HepG2 (cell line): ENCODE data around the gene DENND1C. TPM values are rescaled to one million over a fixed set of nuclear protein-coding genes. Genes with fewer than 3 reads are reported as not detected.

ENCODE experiments used
- ATAC-seq: fragments of 200-7000 bp; cut with Tn5 transposase; 3 replicates; pipeline ENCODE4 v1.9.1; 2020; ENCODE audit warnings: mild to moderate bottlenecking, moderate library complexity
- BruUV-seq: library from RNA; stranded (reverse); fragments of 400-500 nt; replicated peaks from 2 replicates; lab custom pipeline; 2021; lab: Mats Ljungman, UMichigan
- CTCF ChIA-PET: fragments of 300-600 bp; formaldehyde crosslinking; extraction: SDS; loops from one replicate; lab custom pipeline; 2021; ENCODE audit warnings: low total read pairs, inconsistent platforms, low intra/inter-chr PET ratio; lab: Yijun Ruan, JAX
- POLR2A ChIA-PET: fragments of 350-600 bp; sonication (Branson Sonifier 250); formaldehyde crosslinking; loops from one replicate; lab custom pipeline; 2020; ENCODE audit warnings: antibody characterized with exemption, inconsistent platforms; lab: Yijun Ruan, JAX
- DNase-seq: peaks from one replicate; pipeline ENCODE4 v3.0.0-alpha.2; 2015; ENCODE audit warnings: low spot score
- FAIRE-seq: peaks from 3 replicates; lab custom pipeline; 2011; peaks lifted over from hg19 to GRCh38; lab: Jason Lieb, UNC
- H2AFZ ChIP-seq: one replicate; pipeline ENCODE4 v1.6.1; 2011; ENCODE audit warnings: low read length, inconsistent platforms
- H3K27ac ChIP-seq: fragments of 300-600 bp; 3 replicates; pipeline ENCODE4 v1.8.0; 2011; ENCODE audit warnings: mixed run types, mild to moderate bottlenecking, mixed read lengths, low read length, inconsistent platforms; ENCODE audit not compliant: insufficient read depth; ENCODE audit errors: extremely low read length
- H3K27me3 ChIP-seq, 2 experiments: fragments of 200-600 bp in 1 of 2; 2 replicates in 1 of 2; 3 replicates in 1 of 2; pipeline versions ENCODE4 v1.6.0 to v1.8.0; 2011; ENCODE audit warnings: low read length in 2 of 2, mild to moderate bottlenecking in 2 of 2, moderate library complexity in 2 of 2, inconsistent platforms in 1 of 2; ENCODE audit not compliant: insufficient read depth in 2 of 2, control insufficient read depth in 1 of 2
- H3K36me3 ChIP-seq, 2 experiments: fragments of 200-600 bp in 1 of 2; replicated peaks in 1 of 2; 2 replicates in 1 of 2; 3 replicates in 1 of 2; pipeline versions ENCODE4 v1.5.1 to v1.8.0; 2011; ENCODE audit warnings: low read length in 2 of 2, inconsistent platforms in 1 of 2; ENCODE audit not compliant: insufficient read depth in 2 of 2, control insufficient read depth in 1 of 2
- H3K4me1 ChIP-seq: 2 replicates; pipeline ENCODE4 v1.5.1; 2012; ENCODE audit warnings: low read length, inconsistent platforms; ENCODE audit not compliant: insufficient read depth
- H3K4me2 ChIP-seq: 2 replicates; pipeline ENCODE4 v1.6.0; 2011; ENCODE audit warnings: low read depth, low read length, inconsistent platforms
- H3K4me3 ChIP-seq, 3 experiments: fragments of 200-600 bp in 1 of 3; sonication (generic), shearing (Covaris generic) in 1 of 3; replicated peaks in 1 of 3; 2 replicates each; pipeline ENCODE4 v1.5.1; 2011 to 2016; ENCODE audit warnings: low read length in 3 of 3, inconsistent platforms in 2 of 3, low read depth in 2 of 3, mild to moderate bottlenecking in 2 of 3, control low read depth in 1 of 3, mixed read lengths in 1 of 3; ENCODE audit not compliant: insufficient read depth in 1 of 3
- H3K79me2 ChIP-seq: one replicate; pipeline ENCODE4 v1.6.1; 2011; ENCODE audit warnings: low read length, inconsistent platforms; ENCODE audit not compliant: insufficient read depth
- H3K9ac ChIP-seq: 2 replicates; pipeline ENCODE4 v1.6.0; 2011; ENCODE audit warnings: mild to moderate bottlenecking, low read depth, low read length, inconsistent platforms; ENCODE audit not compliant: insufficient read depth
- H3K9me3 ChIP-seq: 2 replicates; pipeline ENCODE4 v1.5.1; 2012; ENCODE audit warnings: mild to moderate bottlenecking, low read length
- H4K20me1 ChIP-seq: 2 replicates; pipeline ENCODE4 v1.6.0; 2011; ENCODE audit warnings: inconsistent platforms, mild to moderate bottlenecking, low read length, moderate library complexity; ENCODE audit not compliant: insufficient read depth
- CEBPG ChIP-seq: IDR thresholded peaks from 2 replicates; pipeline ENCODE4 v1.6.1; 2016
- HNF4G ChIP-seq, 2 experiments: sonication (generic) in 1 of 2; formaldehyde crosslinking in 1 of 2; IDR thresholded peaks; 2 replicates each; pipeline versions ENCODE4 v1.4.0 to v1.6.1; 2011 to 2020; ENCODE audit warnings: borderline replicate concordance in 2 of 2, low read depth in 2 of 2, mild to moderate bottlenecking in 2 of 2, low read length in 1 of 2, missing genetic modification reagents in 1 of 2, moderate library complexity in 1 of 2
- MIXL1 ChIP-seq: IDR thresholded peaks from 2 replicates; pipeline ENCODE4 v1.6.1; 2016
- NFE2 ChIP-seq: sonication (generic); formaldehyde crosslinking; IDR thresholded peaks from 2 replicates; pipeline ENCODE4 v1.4.0; 2020; ENCODE audit warnings: missing genetic modification reagents
- REPIN1 ChIP-seq: sonication (generic); formaldehyde crosslinking; IDR thresholded peaks from 2 replicates; pipeline ENCODE4 v1.8.0; 2022; ENCODE audit warnings: missing genetic modification reagents, low read depth, mild to moderate bottlenecking, borderline replicate concordance
- SCMH1 ChIP-seq: sonication (generic); formaldehyde crosslinking; IDR thresholded peaks from 2 replicates; pipeline ENCODE4 v1.9.0; 2021; ENCODE audit warnings: missing genetic modification reagents, mild to moderate bottlenecking, borderline replicate concordance
- SRY ChIP-seq: sonication (generic); formaldehyde crosslinking; IDR thresholded peaks from 2 replicates; pipeline ENCODE4 v1.8.0; 2022; ENCODE audit warnings: mild to moderate bottlenecking, missing genetic modification reagents
- ZNF180 ChIP-seq: sonication (generic); formaldehyde crosslinking; IDR thresholded peaks from 2 replicates; pipeline ENCODE4 v1.4.0; 2020; ENCODE audit warnings: low read depth, missing genetic modification reagents, borderline replicate concordance
- ZNF253 ChIP-seq: sonication (generic); formaldehyde crosslinking; IDR thresholded peaks from 2 replicates; pipeline ENCODE4 v1.8.0; 2022; ENCODE audit warnings: mild to moderate bottlenecking, missing genetic modification reagents, borderline replicate concordance
- ZNF75D ChIP-seq: sonication (generic); formaldehyde crosslinking; IDR thresholded peaks from 2 replicates; pipeline ENCODE4 v1.8.1; 2023; ENCODE audit warnings: missing genetic modification reagents, mild to moderate bottlenecking, borderline replicate concordance
- WGBS: methylation state at CpG from one replicate; pipeline ENCODE4 v1.1.6; 2017; ENCODE audit warnings: low lambda C conversion rate; 5-methylcytosine and 5-hydroxymethylcytosine counted together
- in situ Hi-C: cut with HindIII; loops from 2 replicates; pipeline ENCODE4 v1.10.0; 2017; ENCODE audit warnings: low pct_unique_long_range_greater_than_20kb; ENCODE audit not compliant: extremely low pct_ligation_motif_present
- intact Hi-C: fragments of 100-400 bp; cut with micrococcal nuclease; formaldehyde crosslinking; loops from one replicate; pipeline ENCODE4 v1.10.0; 2022; ENCODE audit not compliant: unreplicated experiment
- polyA plus RNA-seq, 8 experiments: library from polyadenylated mRNA; depleted of rRNA in 3 of 8; stranded (reverse) in 7 of 8; unstranded in 1 of 8; fragments of >200 nt; fragmentation: Illumina TruSeq in 4 of 8; extraction: Trizol in 4 of 8; gene quantifications; 2 replicates each; pipeline versions ENCODE4 v1.2.1 to v1.2.3, GENCODE V29; 2011 to 2016; ENCODE audit warnings: low read depth in 4 of 8, missing spikeins in 1 of 8, mixed read lengths in 1 of 8; ENCODE audit not compliant: insufficient read depth in 1 of 8
- total RNA-seq, 5 experiments: library from RNA; depleted of rRNA; stranded (reverse); fragments of >200 nt; fragmentation: Illumina TruSeq; extraction: Trizol; gene quantifications; 2 replicates each; pipeline ENCODE4 v1.2.3, GENCODE V29; 2016; ENCODE audit warnings: low read depth in 1 of 5
- TF ChIP-seq, protein P1 (sequence below): sonication (generic); formaldehyde crosslinking; IDR thresholded peaks from 2 replicates; pipeline ENCODE4 v1.5.0; 2020; ENCODE audit warnings: mild to moderate bottlenecking, missing genetic modification reagents
- TF ChIP-seq, protein P2 (sequence below): sonication (generic); formaldehyde crosslinking; IDR thresholded peaks from 2 replicates; pipeline ENCODE4 v1.4.0; 2020; ENCODE audit warnings: missing genetic modification reagents
- TF ChIP-seq, protein P3 (sequence below): sonication (generic); formaldehyde crosslinking; IDR thresholded peaks from 2 replicates; pipeline ENCODE4 v1.8.0; 2022; ENCODE audit warnings: low read depth, missing genetic modification reagents

The DENND1C gene
- total and polyA plus RNA-seq, 2 of the 13 experiments (the other 11 are each of a cell fraction or from before 2014, with no cell fraction given) = 0.04 to 0.73 TPM

DNA sequence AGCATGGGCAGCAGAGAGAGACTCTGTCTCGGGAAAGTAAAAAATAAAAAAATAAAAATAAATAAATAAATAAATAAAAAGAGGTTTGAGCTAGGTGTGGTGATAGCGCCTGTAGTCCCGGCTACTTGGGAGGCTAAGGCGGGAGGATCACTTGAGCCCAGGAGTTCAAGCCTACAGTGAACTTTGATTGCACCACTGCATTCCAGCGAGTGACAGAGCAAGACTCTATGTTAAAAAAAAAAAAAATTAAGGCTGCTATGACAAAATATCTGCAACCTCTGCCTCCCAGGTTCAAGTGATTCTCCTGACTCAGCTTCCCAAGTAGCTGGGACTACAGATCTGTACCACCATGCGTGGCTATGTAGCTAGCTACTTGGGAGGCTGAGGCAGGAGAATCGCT lies 3.2 kb upstream of the DENND1C start:
- intact Hi-C loops = loop anchor here (10.0 kb wide), 1 partner anchor 380 kb away; no protein-coding TSS in a partner anchor
- CTCF ChIA-PET = interaction anchor here (0.7 kb wide), 1 partner anchor 236 kb away, joined by 5 read pairs; no protein-coding TSS in a partner anchor
- TF ChIP-seq, protein P1, sequence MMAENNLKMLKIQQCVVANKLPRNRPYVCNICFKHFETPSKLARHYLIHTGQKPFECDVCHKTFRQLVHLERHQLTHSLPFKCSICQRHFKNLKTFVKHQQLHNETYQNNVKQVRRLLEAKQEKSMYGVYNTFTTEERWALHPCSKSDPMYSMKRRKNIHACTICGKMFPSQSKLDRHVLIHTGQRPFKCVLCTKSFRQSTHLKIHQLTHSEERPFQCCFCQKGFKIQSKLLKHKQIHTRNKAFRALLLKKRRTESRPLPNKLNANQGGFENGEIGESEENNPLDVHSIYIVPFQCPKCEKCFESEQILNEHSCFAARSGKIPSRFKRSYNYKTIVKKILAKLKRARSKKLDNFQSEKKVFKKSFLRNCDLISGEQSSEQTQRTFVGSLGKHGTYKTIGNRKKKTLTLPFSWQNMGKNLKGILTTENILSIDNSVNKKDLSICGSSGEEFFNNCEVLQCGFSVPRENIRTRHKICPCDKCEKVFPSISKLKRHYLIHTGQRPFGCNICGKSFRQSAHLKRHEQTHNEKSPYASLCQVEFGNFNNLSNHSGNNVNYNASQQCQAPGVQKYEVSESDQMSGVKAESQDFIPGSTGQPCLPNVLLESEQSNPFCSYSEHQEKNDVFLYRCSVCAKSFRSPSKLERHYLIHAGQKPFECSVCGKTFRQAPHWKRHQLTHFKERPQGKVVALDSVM (CRISPR knock-in tag) = peak; percentile 46; the same call in 1 of the 2 replicates
- TF ChIP-seq, protein P2, sequence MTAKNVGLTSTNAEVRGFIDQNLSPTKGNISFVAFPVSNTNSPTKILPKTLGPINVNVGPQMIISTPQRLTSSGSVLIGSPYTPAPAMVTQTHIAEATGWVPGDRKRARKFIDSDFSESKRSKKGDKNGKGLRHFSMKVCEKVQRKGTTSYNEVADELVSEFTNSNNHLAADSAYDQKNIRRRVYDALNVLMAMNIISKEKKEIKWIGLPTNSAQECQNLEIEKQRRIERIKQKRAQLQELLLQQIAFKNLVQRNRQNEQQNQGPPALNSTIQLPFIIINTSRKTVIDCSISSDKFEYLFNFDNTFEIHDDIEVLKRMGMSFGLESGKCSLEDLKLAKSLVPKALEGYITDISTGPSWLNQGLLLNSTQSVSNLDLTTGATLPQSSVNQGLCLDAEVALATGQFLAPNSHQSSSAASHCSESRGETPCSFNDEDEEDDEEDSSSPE (CRISPR knock-in tag) = no peak
- H3K9ac ChIP-seq = no peak overlapping the region
- H3K79me2 ChIP-seq = no peaks in the 10 kb centered on the region
- no peaks in the 10 kb centered on the region for H3K36me3 ChIP-seq
- in situ Hi-C loops = no loop called here
- no peak for ATAC-seq
- no peak overlapping the region for H3K4me2 ChIP-seq
- POLR2A ChIA-PET = no interaction called here
- H3K4me1 ChIP-seq = peaks cover 18% of the 10 kb centered on the region
- no peaks in the 10 kb centered on the region for H3K9me3 ChIP-seq
- no peaks in the 10 kb centered on the region for H4K20me1 ChIP-seq
- BruUV-seq = no TSS peak
- H3K27me3 ChIP-seq = peaks cover 0 to 5% of the 10 kb centered on the region in 2 experiments; a peak in 1 of 5 replicates
- DNase-seq = no peak
- no peak overlapping the region for H3K27ac ChIP-seq
- WGBS = 20% methylated on average over 6 of the region's 7 CpGs
- FAIRE-seq = no peak
- no peak overlapping the region for H2AFZ ChIP-seq
- no peak overlapping the region for H3K4me3 ChIP-seq

DNA sequence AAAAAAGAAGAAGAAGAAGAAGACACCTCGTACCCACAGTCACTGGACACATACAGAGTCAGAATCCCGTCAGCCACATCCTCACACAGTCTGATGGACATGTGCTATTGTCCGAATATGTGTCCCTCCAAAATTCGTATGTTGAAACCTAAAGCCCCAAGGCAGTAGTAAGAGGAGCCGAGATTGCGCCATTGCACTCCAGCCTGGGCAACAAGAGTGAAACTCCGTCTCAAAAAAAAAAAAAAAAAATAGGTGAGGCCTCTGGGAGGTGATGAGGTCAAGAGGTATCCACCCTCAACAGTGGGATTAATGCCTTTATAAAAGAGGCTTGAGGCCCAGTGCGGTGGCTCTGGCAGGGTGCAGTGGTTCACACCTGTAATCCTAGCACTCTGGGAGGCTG lies 2.6 kb upstream of the DENND1C start:
- H3K4me3 ChIP-seq = no peak overlapping the region
- no peaks in the 10 kb centered on the region for H3K79me2 ChIP-seq
- no peak overlapping the region for H3K4me2 ChIP-seq
- POLR2A ChIA-PET = no interaction called here
- in situ Hi-C loops (no loop called here), intact Hi-C loops (loop anchor here (10.0 kb wide), 1 partner anchor 381 kb away; no protein-coding TSS in a partner anchor)
- FAIRE-seq (no peak), DNase-seq (no peak), ATAC-seq (no peak)
- BruUV-seq = no TSS peak
- H3K4me1 ChIP-seq = peaks cover 18% of the 10 kb centered on the region
- peaks cover 0 to 10% of the 10 kb centered on the region in 2 experiments; a peak in 2 of 5 replicates for H3K27me3 ChIP-seq
- H2AFZ ChIP-seq = no peak overlapping the region
- CTCF ChIA-PET = no interaction called here
- H3K9ac ChIP-seq = no peak overlapping the region
- no peaks in the 10 kb centered on the region for H4K20me1 ChIP-seq
- 52% methylated on average over 8 of the region's 8 CpGs for WGBS
- no peaks in the 10 kb centered on the region for H3K9me3 ChIP-seq
- no peak overlapping the region for H3K27ac ChIP-seq
- H3K36me3 ChIP-seq = no peaks in the 10 kb centered on the region
- TF ChIP-seq ZNF180 = no peak
- TF ChIP-seq CEBPG (CRISPR knock-in tag) = no peak
- no peak for TF ChIP-seq MIXL1 (CRISPR knock-in tag)
- no peak for TF ChIP-seq NFE2 (CRISPR knock-in tag)
- no peak for TF ChIP-seq ZNF75D (CRISPR knock-in tag)
- TF ChIP-seq REPIN1 (CRISPR knock-in tag) = no peak
- no peak for TF ChIP-seq SRY (CRISPR knock-in tag)
- no peak for TF ChIP-seq HNF4G (IDR thresholded peaks at IDR 0.05; ENCODE audit: borderline replicate concordance, low read depth, low read length)
- no peak for TF ChIP-seq HNF4G (CRISPR knock-in tag; IDR thresholded peaks at IDR 0.05; ENCODE audit: borderline replicate concordance, low read depth)
- TF ChIP-seq, protein P3, sequence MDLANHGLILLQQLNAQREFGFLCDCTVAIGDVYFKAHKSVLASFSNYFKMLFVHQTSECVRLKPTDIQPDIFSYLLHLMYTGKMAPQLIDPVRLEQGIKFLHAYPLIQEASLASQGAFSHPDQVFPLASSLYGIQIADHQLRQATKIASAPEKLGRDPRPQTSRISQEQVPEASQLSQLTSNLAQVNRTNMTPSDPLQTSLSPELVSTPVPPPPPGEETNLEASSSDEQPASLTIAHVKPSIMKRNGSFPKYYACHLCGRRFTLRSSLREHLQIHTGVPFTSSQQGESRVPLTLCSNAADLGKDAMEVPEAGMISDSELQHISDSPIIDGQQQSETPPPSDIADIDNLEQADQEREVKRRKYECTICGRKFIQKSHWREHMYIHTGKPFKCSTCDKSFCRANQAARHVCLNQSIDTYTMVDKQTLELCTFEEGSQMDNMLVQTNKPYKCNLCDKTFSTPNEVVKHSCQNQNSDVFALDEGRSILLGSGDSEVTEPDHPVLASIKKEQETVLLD (CRISPR knock-in tag) = no peak
- no peak for TF ChIP-seq SCMH1 (CRISPR knock-in tag)
- TF ChIP-seq ZNF253 (CRISPR knock-in tag) = no peak
